Fibroblast of skin of right biceps (primary cell): ENCODE results near the gene MEGF10.

Source experiments
- DNase-seq: peaks from one replicate; pipeline ENCODE4 v3.0.0-alpha.2; 2013

Gene MEGF10

DNA sequence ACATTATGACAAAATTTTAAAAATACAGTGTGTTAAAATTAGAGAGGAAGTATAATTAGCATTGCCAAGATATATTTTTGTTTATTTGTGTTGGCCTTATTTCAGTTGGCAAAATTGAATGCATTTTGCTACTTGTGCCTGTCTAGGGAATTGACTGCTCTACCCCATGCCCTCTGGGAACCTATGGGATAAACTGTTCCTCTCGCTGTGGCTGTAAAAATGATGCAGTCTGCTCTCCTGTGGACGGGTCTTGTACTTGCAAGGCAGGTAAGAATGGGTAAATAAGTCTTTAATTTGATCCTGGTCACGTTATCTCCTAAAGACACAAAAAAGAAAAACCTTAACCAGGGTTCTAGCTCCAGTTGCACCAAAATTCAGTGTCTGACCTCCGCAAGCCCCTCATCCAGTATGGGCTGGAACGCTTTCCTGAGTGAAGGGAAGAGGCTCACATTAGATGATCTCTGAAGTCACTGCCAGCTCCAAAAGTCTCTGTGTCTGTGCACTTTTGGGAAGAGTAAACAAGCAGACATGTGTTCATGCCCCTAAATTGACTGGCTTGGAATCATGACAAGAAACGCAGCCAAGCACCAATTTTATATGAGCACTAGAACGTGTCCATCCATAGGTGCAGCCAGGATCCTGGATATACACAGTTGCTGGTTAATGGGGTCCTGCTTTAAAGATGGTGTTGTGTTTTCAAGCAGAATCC lies 128.5 kb downstream of the MEGF10 start:
- no peak for DNase-seq

DNA sequence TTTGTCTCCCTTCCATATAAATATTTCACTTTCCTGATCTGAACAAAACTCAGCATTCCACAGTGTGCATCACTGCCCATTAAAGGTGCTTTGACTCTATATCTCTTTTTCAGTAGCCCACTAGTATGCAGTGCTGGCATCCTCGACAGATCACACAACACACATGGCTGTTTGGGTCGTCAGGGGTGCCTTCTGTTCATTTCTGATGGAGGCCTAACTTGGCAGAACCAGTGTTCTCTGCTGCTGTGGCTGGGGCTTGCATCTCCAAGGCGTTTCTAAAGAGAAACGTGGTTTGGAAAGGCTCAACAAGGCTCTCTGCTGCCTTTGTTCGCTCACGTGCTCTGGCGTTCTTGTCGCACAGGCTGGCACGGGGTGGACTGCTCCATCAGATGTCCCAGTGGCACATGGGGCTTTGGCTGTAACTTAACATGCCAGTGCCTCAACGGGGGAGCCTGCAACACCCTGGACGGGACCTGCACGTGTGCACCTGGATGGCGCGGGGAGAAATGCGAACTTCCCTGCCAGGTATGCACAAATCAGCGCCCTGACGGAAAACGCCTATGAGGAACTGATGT lies 129.2 kb downstream of the MEGF10 start:
- DNase-seq, result no peak

DNA sequence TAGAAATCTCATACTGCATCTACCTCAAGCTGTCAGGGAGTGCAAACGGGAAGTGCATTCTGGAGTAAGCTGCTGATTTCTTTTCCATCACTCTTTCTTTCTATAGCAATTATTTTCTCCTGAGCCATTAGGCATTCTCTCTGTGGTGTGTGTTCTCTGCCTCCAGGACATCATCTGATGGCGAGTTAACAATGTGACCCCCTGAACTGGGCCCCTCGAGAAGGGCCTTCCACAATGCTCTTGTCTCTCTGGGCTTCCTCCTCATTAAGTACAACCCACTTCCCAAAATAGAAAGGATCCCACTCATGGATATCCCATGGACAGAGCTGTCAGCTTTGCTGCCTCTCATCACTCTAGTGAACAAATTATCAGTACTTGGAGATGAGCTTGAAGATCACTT lies 130.2 kb downstream of the MEGF10 start:
- DNase-seq, result no peak

DNA sequence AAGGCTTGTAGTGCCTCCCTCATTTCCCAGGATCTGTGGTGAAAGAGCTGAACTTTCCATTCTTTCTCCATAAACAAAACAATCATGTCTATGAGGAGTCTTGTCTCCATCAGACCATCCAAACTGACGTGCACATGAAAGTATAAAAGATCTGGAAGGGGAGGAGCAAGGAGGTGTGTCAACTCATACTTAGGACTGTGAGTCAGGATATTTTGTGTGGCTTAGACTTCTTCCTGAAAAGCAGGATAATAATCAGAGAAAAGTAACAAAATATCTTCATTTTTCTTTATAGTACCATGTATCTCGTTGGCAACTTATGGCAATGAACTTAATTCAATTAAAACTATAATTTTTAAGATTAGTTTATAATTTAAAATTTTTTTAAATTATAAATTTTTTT lies 130.9 kb downstream of the MEGF10 start:
- DNase-seq, result no peak

GRCh38 chr5:127423173-127423798 lies 132.7 kb downstream of the MEGF10 start:
- no peak for DNase-seq

DNA sequence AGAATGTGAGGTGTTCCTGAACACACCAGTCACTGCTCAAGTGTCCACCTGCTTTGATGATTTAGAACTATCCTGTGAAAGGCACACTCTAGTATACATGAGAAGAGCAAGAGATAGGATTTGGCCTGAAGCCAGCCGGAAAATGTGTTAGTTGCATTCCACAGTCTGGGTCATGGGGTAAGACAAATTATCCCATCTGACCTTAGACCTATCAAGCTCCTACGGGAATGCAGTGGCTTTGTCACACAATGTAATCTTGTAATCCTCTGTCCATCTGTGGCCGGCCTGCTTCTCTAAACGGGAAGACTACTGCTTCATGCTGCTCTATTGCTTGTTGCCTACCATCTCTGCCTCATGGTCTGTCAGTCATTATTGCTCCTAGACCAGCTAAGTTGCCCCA lies 134.4 kb downstream of the MEGF10 start:
- no peak for DNase-seq

GRCh38 chr5:127425868-127426267 lies 135.3 kb downstream of the MEGF10 start:
- no peak for DNase-seq

DNA sequence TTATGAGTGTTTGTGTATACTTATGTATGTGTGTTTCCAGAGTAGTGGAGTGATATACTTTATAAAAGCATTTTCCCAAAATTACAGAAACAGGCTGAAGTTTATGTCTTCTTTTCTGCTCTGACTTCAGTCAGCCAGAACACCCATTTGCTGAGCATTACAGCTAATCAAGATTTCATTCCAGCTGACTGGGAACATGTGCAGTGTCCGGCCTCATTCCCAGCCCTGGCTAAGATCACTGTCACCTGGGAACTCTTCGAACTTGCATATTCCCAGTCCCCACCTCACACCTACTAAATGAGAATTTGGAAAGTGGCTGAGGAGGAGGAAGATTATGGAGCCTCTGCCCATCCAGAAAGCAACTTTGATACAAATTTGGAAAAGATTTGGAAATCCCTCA lies 136.1 kb downstream of the MEGF10 start:
- DNase-seq, result no peak

DNA sequence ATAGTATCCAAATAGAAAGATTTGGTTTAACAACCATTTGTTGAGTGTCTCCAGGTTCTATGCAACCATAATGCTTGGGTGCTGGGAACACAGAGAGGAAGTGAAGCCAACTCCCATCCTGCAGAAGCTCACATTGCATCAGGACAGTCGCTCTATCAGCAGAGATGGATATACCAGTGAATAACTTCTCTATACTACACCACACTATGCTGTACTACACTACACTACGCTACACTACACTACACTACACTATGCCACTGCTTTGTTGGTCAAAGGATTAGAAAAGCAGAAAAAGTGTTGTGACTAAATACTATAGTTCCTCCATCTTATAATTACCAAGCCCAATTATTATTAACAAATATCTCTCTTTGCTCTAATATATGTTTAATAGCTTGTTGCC lies 137.7 kb downstream of the MEGF10 start:
- DNase-seq, result no peak

DNA sequence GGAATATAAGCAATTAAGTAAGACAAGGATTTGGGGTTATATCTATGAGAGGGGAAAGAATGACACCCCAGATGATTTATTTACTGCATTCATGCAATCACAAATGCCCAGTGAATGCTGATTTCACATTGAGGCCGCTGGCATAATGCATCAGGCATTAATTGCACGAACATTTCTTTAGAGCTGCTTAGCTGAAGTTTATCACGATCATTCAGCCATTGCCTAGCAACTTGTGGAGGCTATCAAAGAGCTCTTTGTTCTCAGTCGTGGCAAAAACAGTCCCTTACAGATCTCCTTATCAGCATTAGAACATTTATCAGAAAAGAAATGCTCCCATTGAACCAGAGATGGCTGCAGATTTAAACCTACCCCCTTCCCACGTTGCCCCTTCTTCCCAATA lies 138.2 kb downstream of the MEGF10 start:
- DNase-seq, result no peak

DNA sequence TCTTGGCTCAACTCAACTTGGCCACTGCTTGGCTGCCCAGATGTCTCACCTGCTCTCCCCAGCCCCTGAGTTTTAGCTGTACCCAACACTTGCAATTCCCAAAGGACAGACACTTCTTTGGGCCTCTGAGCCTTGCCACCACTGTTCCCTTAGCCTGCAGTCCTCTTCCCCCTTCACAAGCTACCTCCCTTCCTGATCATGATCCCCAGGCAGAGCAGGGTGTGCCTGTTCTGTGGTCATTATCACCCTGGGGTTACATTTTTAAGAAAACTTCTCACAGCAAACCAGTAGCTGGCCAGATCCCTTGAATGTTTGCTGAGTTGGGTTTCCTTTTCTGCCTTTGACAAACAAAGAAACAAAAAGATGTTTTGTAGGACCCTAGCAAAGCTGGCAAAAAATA lies 139.3 kb downstream of the MEGF10 start:
- no peak for DNase-seq

- no peak for DNase-seq
Observed at GRCh38 chr5:127430627-127431026, 140.0 kb downstream of the MEGF10 start.

DNA sequence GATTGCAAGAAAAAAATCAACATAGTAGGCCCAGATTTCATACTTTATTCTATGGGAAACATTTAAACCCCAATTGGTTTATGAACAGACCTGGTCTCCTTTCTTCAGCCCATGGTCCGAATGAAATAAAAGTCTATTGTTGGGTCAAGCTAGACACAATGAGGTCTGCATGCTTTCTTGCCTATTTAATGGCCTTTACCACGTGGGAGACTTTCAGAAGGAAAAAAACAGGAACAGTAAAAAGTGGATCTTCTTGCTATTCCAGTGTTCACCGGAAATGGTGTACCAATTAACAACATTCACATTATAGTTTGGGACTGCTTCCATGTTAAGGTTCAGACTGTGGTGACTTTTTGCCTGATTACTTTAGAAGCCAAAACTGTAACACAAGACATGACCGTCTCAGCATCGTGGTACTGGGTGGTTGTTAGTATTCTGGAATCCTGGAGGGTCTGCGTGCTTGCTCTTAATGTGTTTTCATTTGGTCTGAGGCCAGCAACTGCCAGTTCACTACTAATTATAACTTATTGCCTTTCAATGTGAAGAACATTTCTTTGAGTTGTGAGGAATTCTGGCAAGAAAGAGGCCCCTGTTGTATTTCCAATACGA lies 141.5 kb downstream of the MEGF10 start:
- no peak for DNase-seq

DNA sequence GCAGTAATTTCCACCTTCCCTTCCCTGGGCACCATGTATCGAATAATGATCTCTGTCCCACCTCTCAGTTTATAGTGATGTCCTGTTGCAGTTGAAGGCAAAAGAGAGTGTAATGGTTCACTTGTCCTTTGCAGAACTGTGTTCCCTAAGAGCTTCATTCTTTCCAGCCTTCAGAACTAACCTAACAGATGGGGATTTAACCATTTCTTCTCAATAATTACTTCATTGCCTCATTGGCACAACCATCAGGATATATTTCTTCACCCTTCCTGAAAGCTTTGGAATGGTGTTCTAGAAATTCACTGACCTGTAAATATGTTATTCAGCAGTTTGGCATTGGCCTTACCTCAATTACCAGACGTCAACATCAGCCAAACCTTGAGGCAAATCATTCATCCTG lies 142.9 kb downstream of the MEGF10 start:
- DNase-seq, result no peak

DNA sequence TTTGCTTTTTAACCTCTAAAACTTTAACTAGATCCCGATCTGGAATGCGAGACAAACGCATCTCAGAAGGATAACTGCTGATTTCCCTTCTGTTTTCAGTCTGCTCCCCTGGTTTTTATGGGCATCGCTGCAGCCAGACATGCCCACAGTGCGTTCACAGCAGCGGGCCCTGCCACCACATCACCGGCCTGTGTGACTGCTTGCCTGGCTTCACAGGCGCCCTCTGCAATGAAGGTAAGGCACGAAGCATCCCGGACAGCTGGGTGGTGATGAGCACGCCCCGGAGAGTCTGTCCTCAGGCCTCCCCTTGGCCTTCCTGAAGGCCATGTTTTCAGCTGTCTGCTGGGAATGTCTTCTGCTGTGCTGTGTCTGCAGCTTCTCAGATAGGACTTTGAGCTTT lies 144.0 kb downstream of the MEGF10 start:
- DNase-seq, result no peak

DNA sequence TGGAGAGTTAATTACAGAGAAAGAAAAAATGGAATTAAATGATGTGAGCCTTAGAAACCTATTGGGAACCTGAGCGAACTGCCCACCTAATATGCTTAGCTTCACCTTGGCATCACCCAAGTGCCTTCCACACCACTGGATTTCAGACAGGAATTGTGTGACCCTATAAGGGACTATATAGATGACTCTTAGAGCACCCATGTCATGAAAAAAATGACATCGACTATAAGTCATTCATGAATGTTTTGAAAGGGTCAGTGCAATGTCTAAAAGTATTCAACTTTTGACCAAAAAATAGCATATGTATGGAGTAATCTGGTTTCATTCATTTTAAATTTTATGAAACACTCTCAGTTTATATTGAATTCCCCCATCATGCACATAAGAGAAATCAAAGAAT lies 145.2 kb downstream of the MEGF10 start:
- DNase-seq, result no peak

DNA sequence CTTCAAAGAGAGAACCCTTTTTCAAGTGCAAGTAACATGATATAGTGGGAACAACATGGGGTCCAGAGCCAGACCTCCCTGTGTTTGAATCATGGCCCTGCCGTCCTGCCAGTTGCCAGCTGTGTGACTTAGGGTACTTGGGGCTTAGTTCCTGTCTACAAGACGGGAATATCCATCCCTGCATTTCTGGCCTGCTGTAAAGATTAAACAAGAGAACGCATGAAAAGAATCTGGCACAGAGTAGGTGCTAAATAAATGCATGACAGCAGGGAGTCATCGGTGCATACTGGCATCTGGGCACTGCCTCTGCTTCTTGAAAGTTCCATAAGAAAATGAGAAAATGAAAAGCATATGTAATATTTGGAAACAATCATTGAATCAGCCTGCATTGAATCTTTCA lies 149.0 kb downstream of the MEGF10 start:
- no peak for DNase-seq

- peak; percentile 18 for DNase-seq
Observed at GRCh38 chr5:127440831-127441230, 150.2 kb downstream of the MEGF10 start.

DNA sequence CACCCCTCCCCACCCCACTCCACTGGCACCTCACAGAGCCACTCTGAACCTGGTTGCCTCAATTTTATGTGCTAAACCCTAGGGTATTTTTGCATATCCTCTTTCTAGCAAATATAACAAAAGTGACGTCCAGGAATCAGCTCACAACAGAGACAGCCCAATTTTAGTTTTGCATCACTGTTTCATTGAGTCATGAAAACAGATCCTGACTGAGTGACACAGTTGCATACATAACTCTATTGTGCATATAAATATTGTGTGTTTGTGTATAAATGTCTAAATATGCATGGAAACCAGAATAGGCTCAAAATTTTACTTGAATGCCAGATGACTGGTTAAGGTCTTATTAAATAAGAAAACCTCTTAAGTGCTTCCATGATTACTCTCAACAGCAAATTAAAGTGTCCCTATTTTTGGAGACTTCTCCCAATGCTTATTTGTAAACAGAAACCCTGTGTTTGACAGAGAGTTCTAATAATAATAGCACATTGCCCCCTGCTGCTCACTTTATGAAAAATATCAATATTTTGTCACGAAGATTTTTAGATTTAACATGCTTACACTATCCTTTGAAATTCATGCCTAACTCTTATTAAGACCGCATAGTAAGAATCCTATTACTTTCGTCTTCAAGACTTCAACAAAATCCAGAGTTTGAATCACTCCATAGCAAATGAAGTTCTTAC lies 151.3 kb downstream of the MEGF10 start:
- no peak for DNase-seq

DNA sequence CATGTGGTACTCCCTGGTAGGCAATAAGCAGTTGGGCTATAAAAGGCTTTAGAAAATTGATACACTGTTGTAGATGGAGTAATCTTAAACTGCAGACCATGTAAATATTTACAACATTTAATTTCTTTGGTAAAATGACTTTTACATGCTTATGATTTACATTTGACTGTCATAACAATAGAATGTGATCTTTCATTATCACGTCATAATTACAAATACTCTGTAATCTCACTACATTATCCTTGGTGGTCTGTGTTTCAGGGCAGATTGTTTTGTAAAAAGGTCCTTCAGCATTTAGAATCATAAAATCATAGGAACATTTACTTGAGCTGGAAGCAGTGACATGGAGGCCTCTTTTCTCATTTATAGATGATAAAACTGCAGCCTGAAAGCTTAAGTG lies 153.6 kb downstream of the MEGF10 start:
- no peak for DNase-seq

DNA sequence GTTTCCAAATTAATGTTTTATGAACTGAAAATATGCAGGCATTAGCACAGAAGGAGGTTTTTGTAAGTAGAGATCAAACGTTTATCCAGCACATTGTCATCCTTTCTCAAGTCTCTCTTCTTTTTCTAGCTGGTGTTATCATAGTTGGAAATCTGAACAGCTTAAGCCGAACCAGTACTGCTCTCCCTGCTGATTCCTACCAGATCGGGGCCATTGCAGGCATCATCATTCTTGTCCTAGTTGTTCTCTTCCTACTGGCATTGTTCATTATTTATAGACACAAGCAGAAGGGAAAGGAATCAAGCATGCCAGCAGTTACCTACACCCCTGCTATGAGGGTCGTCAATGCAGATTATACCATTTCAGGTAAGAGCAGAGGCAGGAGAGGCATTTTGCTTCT lies 154.7 kb downstream of the MEGF10 start:
- no peak for DNase-seq

- no peak for DNase-seq
Observed at GRCh38 chr5:127446626-127447025, 156.0 kb downstream of the MEGF10 start.

DNA sequence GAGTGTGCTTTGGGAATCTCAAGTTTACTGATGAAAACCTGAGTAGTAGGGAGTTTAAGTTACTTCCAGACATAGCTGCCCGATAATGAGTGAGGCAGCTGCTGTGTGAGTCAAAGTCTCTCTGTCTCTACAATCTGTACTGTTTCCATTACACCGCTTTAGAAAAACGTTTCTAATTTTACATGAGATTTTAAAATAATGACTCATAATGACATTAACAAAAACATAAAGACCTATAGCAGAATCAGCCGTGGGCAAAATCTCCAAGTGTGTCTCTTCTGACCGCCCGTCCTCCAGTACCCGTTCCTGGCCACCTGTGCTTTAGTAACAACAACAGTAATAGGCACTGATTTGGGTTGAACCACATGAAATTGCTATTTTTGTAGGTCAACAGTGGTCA lies 157.2 kb downstream of the MEGF10 start:
- peak; percentile 72 for DNase-seq

DNA sequence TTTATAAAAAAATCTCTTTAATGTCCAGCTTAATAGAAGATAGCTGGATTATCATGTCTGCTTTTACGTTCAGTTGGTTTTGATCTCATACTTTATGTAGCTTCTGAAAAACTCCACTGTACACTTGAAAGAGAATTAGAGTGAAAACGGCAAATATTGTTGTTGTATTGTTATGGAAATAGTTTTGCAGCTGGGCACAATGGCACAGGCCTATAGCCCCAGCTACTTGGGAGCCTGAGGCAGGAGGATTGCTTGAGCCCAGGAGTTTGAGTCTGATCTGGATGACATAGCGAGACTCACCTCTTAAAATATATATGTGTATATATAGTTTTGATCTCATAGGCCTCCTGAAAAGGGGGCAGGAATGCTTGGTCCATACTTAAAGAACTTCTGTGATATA lies 159.4 kb downstream of the MEGF10 start:
- DNase-seq, result no peak
